GM12892 (cell line): ENCODE data around the gene WWC2.

Source experiments
- POLR2A ChIP-seq: IDR thresholded peaks from 2 replicates; pipeline ENCODE4 v1.6.1; 2011; ENCODE audit warnings: low read depth, low read length, control low read depth
- POLR2AphosphoS5 ChIP-seq: IDR thresholded peaks from 2 replicates; pipeline ENCODE4 v1.6.1; 2011; ENCODE audit warnings: low read depth, low read length, control low read depth

DNA sequence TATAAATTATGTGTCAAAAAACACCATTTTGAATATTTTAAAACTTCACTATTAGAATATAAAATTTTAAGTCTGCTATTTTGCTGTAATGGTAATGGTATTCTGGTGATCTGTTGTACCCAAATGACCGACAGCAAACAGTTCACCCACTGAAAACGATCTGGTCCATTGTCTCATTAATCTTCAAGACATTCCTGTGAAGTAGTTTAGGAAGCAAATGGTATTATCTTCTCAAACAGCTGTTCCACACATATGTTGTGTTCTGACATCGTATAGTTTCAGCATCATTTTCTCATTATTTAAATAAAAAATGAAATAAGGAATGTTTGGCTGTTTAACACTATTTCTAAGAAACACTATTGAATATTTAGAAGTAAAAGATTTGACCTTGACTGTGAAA lies 98.1 kb downstream of the WWC2 start:
- TF ChIP-seq POLR2AphosphoS5 (no peak), POLR2A (no peak)
